OCI-LY7 (cell line): ENCODE data around the gene FGF1.

Experiments
- CTCF ChIP-seq: fragments of 200-600 bp; sonication (generic); conservative IDR thresholded peaks from 2 replicates; pipeline ENCODE4 v1.5.1; 2014; ENCODE audit warnings: mild to moderate bottlenecking, antibody characterized with exemption, low read length, moderate library complexity, mixed read lengths
- EZH2phosphoT487 ChIP-seq: fragments of 200-600 bp; sonication (generic); IDR thresholded peaks from 2 replicates; pipeline ENCODE4 v1.6.1; 2018; ENCODE audit warnings: low read depth, borderline replicate concordance, mild to moderate bottlenecking, mixed run types, antibody characterized with exemption, low read length, moderate library complexity, mixed read lengths

GRCh38 chr5:142688281-142688989, 2.5 kb upstream of the FGF1 start:
- no peak for TF ChIP-seq CTCF
- no peak for TF ChIP-seq EZH2phosphoT487
